ENCODE measurements around the gene PDZD2. TPM values are rescaled to one million over a fixed set of nuclear protein-coding genes. Genes with fewer than 3 reads are reported as not detected.

Gene PDZD2
- total RNA-seq, 4 donors from 2014 or later = 6.2 to 21.4 (median 11.8) TPM

- peaks cover 0 to 6% of the 10 kb centered on the region in 2 donors for H3K4me1 ChIP-seq
- intact Hi-C loops (cut with DNase I; ENCODE audit: low total_unique reads) = no loop called here
- TF ChIP-seq POLR2A (IDR thresholded peaks at IDR 0.05) = no peak
- TF ChIP-seq CTCF (IDR thresholded peaks at IDR 0.05) = no peak
- H3K27ac ChIP-seq = no peak overlapping the region
- no peak overlapping the region for H3K4me3 ChIP-seq
- no peaks in the 10 kb centered on the region for H3K36me3 ChIP-seq
- H3K9me3 ChIP-seq = no peaks in the 10 kb centered on the region
- no peak for DNase-seq
- H3K27me3 ChIP-seq = no peaks in the 10 kb centered on the region
Measured at GRCh38 chr5:32044434-32044833, 405.5 kb downstream of the PDZD2 start.

- Histone ChIP-seq H3K4me3 (no peak overlapping the region), H3K27me3 (no peaks in the 10 kb centered on the region), H3K4me1 (peaks cover 0 to 6% of the 10 kb centered on the region in 2 donors), H3K27ac (no peak overlapping the region), H3K36me3 (no peaks in the 10 kb centered on the region), H3K9me3 (no peaks in the 10 kb centered on the region)
- intact Hi-C loops (cut with DNase I; ENCODE audit: low total_unique reads) = no loop called here
- no peak for DNase-seq
- TF ChIP-seq POLR2A (IDR thresholded peaks at IDR 0.05) = no peak
- TF ChIP-seq CTCF (IDR thresholded peaks at IDR 0.05) = no peak
Measured at GRCh38 chr5:32044939-32045338, 406.0 kb downstream of the PDZD2 start.

GRCh38 chr5:32047056-32047455, 408.1 kb downstream of the PDZD2 start:
- no peak for DNase-seq
- Histone ChIP-seq H3K4me3 (no peak overlapping the region), H3K27ac (no peak overlapping the region), H3K4me1 (peaks cover 0 to 6% of the 10 kb centered on the region in 2 donors), H3K27me3 (no peaks in the 10 kb centered on the region), H3K9me3 (no peaks in the 10 kb centered on the region), H3K36me3 (no peaks in the 10 kb centered on the region)
- no peak for TF ChIP-seq POLR2A (IDR thresholded peaks at IDR 0.05)
- TF ChIP-seq CTCF (IDR thresholded peaks at IDR 0.05) = no peak
- intact Hi-C loops (cut with DNase I; ENCODE audit: low total_unique reads) = no loop called here

GRCh38 chr5:32051796-32052195, 412.9 kb downstream of the PDZD2 start:
- Histone ChIP-seq H3K36me3 (no peaks in the 10 kb centered on the region), H3K27ac (no peak overlapping the region), H3K9me3 (no peaks in the 10 kb centered on the region), H3K27me3 (no peaks in the 10 kb centered on the region), H3K4me3 (no peak overlapping the region), H3K4me1 (no peaks in the 10 kb centered on the region)
- DNase-seq = no peak
- intact Hi-C loops (cut with DNase I; ENCODE audit: low total_unique reads) = no loop called here
- TF ChIP-seq POLR2A (IDR thresholded peaks at IDR 0.05) (no peak), CTCF (IDR thresholded peaks at IDR 0.05) (no peak)

GRCh38 chr5:32055891-32056866, 417.2 kb downstream of the PDZD2 start:
- no peaks in the 10 kb centered on the region for H3K9me3 ChIP-seq
- intact Hi-C loops (cut with DNase I; ENCODE audit: low total_unique reads) = no loop called here
- no peak overlapping the region for H3K4me3 ChIP-seq
- TF ChIP-seq CTCF (IDR thresholded peaks at IDR 0.05) (no peak), POLR2A (IDR thresholded peaks at IDR 0.05) (no peak)
- no peaks in the 10 kb centered on the region for H3K27me3 ChIP-seq
- DNase-seq = no peak
- no peaks in the 10 kb centered on the region for H3K4me1 ChIP-seq
- no peak overlapping the region for H3K27ac ChIP-seq
- H3K36me3 ChIP-seq = no peaks in the 10 kb centered on the region
